Loucy (cell line): ENCODE results near the gene SMARCE1.

Source experiments
- H2AFZ ChIP-seq: fragments of 200-600 bp; sonication (generic); 2 replicates; pipeline ENCODE4 v1.6.0; 2016; ENCODE audit warnings: antibody characterized with exemption, mild to moderate bottlenecking, low read length, moderate library complexity
- H3F3A ChIP-seq: fragments of 200-600 bp; 2 replicates; pipeline ENCODE4 v1.6.0; 2016; ENCODE audit warnings: antibody characterized with exemption, low read depth, mild to moderate bottlenecking
- H3K27me3 ChIP-seq: fragments of 200-600 bp; sonication (generic); 2 replicates; pipeline ENCODE4 v1.6.1; 2014; ENCODE audit warnings: low read length, mild to moderate bottlenecking; ENCODE audit not compliant: insufficient read depth, poor library complexity, severe bottlenecking
- H3K36me3 ChIP-seq: fragments of 200-600 bp; sonication (generic); 2 replicates; pipeline ENCODE4 v1.6.1; 2016; ENCODE audit warnings: low read length; ENCODE audit not compliant: insufficient read depth
- H3K4me1 ChIP-seq: fragments of 200-600 bp; sonication (generic); 2 replicates; pipeline ENCODE4 v1.5.1; 2014; ENCODE audit warnings: low read length, mild to moderate bottlenecking; ENCODE audit not compliant: insufficient read depth, poor library complexity, severe bottlenecking
- H3K4me2 ChIP-seq: fragments of 200-600 bp; sonication (generic); 2 replicates; pipeline ENCODE4 v1.6.0; 2014; ENCODE audit warnings: antibody characterized with exemption, low read length, low read depth, mild to moderate bottlenecking; ENCODE audit not compliant: poor library complexity, severe bottlenecking
- H3K4me3 ChIP-seq: fragments of 200-600 bp; sonication (generic); 2 replicates; pipeline ENCODE4 v1.5.1; 2014; ENCODE audit warnings: low read length, mild to moderate bottlenecking, mixed read lengths; ENCODE audit not compliant: poor library complexity, severe bottlenecking
- H3K79me2 ChIP-seq: fragments of 200-600 bp; sonication (generic); 2 replicates; pipeline ENCODE4 v1.6.1; 2014; ENCODE audit warnings: low read length; ENCODE audit not compliant: insufficient read depth
- H3K9ac ChIP-seq: fragments of 200-600 bp; sonication (generic); 2 replicates; pipeline ENCODE4 v1.6.0; 2014; ENCODE audit warnings: mild to moderate bottlenecking, low read depth, low read length, moderate library complexity; ENCODE audit not compliant: poor library complexity, severe bottlenecking
- H3K9me2 ChIP-seq: fragments of 200-600 bp; sonication (generic); replicated peaks from 2 replicates; pipeline ENCODE4 v1.6.1; 2016; ENCODE audit warnings: low read depth, low read length, mixed read lengths
- H3K9me3 ChIP-seq: fragments of 200-600 bp; sonication (generic); 2 replicates; pipeline ENCODE4 v1.6.1; 2014; ENCODE audit warnings: mild to moderate bottlenecking, antibody characterized with exemption, low read length, low read depth; ENCODE audit not compliant: insufficient read depth
- H4K20me1 ChIP-seq: fragments of 200-600 bp; sonication (generic); 2 replicates; pipeline ENCODE4 v1.6.0; 2014; ENCODE audit warnings: antibody characterized with exemption, low read length, mild to moderate bottlenecking; ENCODE audit not compliant: insufficient read depth, poor library complexity, severe bottlenecking
- EZH2phosphoT487 ChIP-seq: fragments of 200-600 bp; IDR thresholded peaks from 2 replicates; pipeline ENCODE4 v1.6.1; 2018; ENCODE audit warnings: antibody characterized with exemption, mild to moderate bottlenecking, moderate library complexity, borderline replicate concordance
- TF ChIP-seq, protein P1 (sequence below): fragments of 200-600 bp; sonication (generic); conservative IDR thresholded peaks from 2 replicates; pipeline ENCODE4 v1.5.1; 2014; ENCODE audit warnings: mild to moderate bottlenecking, antibody characterized with exemption, low read length

Gene SMARCE1

DNA sequence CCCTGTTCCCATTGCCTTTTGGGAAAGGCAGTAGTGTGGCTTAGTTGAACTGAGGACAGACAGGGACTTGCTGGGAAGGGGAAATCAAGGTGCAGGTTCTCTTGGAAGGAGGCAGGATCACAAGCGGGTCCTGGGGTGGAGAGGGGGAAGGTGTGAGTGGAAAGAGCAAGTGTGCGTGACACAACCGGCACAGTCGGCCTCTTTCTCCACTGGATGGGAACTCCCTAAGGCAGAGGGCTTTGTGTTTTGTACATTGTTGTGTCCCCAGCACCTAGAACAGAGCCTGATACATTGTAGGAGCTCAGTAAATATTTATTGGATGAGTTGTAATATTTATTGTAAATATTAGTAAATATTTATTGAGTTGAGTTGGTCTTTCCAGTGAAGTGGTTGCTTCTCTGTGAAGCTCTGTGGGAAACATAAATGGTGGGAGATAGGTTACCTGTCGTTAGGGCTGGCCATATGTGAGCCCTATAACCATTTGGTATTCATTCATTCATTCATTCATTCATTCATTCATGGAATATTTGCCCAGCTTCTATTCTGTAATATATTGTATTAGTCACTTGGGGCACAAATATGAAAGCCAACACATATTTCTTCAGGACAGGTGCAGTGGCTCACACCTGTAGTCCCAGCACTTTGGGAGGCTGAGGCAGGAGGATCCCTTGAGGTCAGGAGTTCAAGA, 34.0 kb downstream of the SMARCE1 start:
- no peaks in the 10 kb centered on the region for H3K9me3 ChIP-seq
- H3F3A ChIP-seq: no peaks in the 10 kb centered on the region
- H3K4me2 ChIP-seq: no peak overlapping the region
- H3K9ac ChIP-seq: no peak overlapping the region
- H3K9me2 ChIP-seq: no peaks in the 10 kb centered on the region
- H3K79me2 ChIP-seq: no peaks in the 10 kb centered on the region
- no peaks in the 10 kb centered on the region for H3K36me3 ChIP-seq
- H3K4me3 ChIP-seq: no peak overlapping the region
- no peak for TF ChIP-seq EZH2phosphoT487
- TF ChIP-seq, protein P1, sequence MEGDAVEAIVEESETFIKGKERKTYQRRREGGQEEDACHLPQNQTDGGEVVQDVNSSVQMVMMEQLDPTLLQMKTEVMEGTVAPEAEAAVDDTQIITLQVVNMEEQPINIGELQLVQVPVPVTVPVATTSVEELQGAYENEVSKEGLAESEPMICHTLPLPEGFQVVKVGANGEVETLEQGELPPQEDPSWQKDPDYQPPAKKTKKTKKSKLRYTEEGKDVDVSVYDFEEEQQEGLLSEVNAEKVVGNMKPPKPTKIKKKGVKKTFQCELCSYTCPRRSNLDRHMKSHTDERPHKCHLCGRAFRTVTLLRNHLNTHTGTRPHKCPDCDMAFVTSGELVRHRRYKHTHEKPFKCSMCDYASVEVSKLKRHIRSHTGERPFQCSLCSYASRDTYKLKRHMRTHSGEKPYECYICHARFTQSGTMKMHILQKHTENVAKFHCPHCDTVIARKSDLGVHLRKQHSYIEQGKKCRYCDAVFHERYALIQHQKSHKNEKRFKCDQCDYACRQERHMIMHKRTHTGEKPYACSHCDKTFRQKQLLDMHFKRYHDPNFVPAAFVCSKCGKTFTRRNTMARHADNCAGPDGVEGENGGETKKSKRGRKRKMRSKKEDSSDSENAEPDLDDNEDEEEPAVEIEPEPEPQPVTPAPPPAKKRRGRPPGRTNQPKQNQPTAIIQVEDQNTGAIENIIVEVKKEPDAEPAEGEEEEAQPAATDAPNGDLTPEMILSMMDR: no peak
- no peaks in the 10 kb centered on the region for H3K27me3 ChIP-seq
- H2AFZ ChIP-seq: no peak overlapping the region
- no peaks in the 10 kb centered on the region for H3K4me1 ChIP-seq
- no peaks in the 10 kb centered on the region for H4K20me1 ChIP-seq

DNA sequence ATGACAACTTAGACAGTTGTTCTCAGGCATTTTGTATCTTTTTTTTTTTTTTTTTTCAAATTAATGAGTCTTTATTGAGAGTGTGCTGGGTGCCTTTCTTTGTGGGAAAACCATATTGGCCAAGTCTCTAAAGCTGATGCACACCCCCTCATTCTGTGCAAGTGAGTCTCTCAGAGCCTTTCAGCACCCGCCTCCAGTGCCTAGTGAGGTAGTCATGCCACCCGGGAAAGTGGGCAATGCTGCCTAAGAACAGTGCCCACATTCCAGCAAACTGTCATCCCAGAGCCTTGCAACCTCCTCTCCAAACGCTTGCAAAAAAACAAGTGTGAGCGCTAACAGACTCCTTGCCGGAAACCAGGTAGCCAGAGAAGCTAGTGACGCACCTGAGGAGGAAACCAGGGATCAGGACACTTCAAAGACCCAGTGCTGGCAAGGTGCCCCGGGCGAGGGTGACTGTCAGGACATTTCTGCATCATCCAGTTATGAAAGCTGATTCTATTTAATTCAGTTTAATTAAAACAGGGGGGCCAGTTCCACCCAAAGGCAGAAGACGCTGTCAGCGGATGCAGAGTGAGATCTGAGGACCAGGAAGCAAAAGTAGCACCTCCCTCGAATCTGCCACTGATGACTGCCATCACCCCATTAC, 34.9 kb downstream of the SMARCE1 start:
- Histone ChIP-seq H3K27me3 (no peaks in the 10 kb centered on the region), H2AFZ (no peak overlapping the region), H3F3A (no peaks in the 10 kb centered on the region), H3K9me2 (no peaks in the 10 kb centered on the region), H3K4me1 (no peaks in the 10 kb centered on the region), H3K4me3 (no peak overlapping the region), H3K4me2 (no peak overlapping the region), H3K36me3 (no peaks in the 10 kb centered on the region), H3K9ac (no peak overlapping the region), H4K20me1 (no peaks in the 10 kb centered on the region), H3K79me2 (no peaks in the 10 kb centered on the region), H3K9me3 (no peaks in the 10 kb centered on the region)
- TF ChIP-seq, protein P1: no peak
- TF ChIP-seq EZH2phosphoT487: no peak

DNA sequence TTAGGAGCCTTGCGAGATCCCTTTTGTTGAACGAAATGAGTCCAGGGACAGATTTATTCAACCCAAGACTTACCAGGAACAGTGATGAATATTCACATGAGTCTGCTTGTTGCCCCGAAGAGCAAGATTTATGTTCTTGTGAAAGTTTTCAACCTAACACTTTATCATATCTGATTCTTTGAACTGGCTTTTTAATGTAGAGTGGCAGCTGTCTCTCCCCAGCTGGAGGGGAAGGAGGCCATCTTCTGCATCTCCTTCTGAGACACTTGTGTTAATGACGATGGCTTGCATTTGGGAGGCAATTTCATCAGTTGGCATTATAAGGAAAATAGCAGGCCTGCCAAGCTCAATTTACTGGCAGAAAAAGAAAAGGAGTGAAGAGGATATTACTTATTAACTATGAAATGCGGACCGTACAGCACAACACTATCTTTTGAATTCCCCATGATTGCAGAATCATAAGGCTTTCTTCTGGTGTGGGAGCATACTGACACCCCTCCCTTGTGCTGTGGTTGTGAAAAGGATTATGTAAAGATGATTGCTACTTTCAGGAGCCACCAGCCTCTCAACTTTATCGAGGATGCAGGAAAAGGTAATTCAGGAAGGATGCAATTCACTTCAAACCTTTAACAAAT, 35.7 kb downstream of the SMARCE1 start:
- H3K27me3 ChIP-seq: no peaks in the 10 kb centered on the region
- TF ChIP-seq, protein P1: no peak
- no peak for TF ChIP-seq EZH2phosphoT487

More for the DNA sequence above, 35.7 kb downstream of the SMARCE1 start:
- no peaks in the 10 kb centered on the region for H3F3A ChIP-seq
- H2AFZ ChIP-seq: no peak overlapping the region
- no peaks in the 10 kb centered on the region for H3K79me2 ChIP-seq
- H3K9me2 ChIP-seq: no peaks in the 10 kb centered on the region
- no peak overlapping the region for H3K4me3 ChIP-seq
- no peaks in the 10 kb centered on the region for H3K36me3 ChIP-seq
- no peaks in the 10 kb centered on the region for H4K20me1 ChIP-seq
- H3K4me1 ChIP-seq: no peaks in the 10 kb centered on the region
- no peaks in the 10 kb centered on the region for H3K9me3 ChIP-seq
- no peak overlapping the region for H3K4me2 ChIP-seq
- H3K9ac ChIP-seq: no peak overlapping the region
